Measurements from ENCODE around the gene RNASEH1. TPM values are rescaled to one million over a fixed set of nuclear protein-coding genes. Genes with fewer than 3 reads are reported as not detected.

Gene RNASEH1
- total and polyA plus RNA-seq, 2 of the 13 experiments (the other 11 are each of a cell fraction or from before 2014, with no cell fraction given) = 14.5 to 57.4 TPM

DNA sequence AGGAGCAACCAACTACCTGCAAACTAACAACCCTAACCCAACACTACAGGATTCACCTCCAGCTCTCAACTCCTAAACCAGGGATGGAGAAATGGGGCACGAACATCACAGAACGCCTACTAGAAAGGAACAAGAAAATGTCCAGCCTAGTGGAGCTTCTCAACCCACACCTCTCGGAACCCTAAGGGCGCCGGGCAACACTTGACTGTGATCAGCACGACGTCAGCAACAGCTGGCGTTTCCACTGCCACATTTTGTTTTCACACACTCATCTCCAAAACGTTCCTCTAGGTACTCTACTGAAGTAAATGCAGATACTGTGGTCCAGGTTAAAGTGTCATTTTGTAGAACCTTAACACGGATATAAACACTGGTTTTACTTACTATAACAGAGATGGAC is 4.2 kb downstream of the RNASEH1 start:
- no peak overlapping the region for H3K4me3 ChIP-seq (replicated peaks in 1 of 3; ENCODE audit: insufficient read depth in 1 of 3, low read depth in 2 of 3, low read length in 3 of 3)
- no peaks in the 10 kb centered on the region for H3K9me3 ChIP-seq (ENCODE audit: low read length)
- no peaks in the 10 kb centered on the region; a peak in 1 of 5 replicates for H3K27me3 ChIP-seq (ENCODE audit: control insufficient read depth in 1 of 2, insufficient read depth in 2 of 2, low read length in 2 of 2)
- no peak for FAIRE-seq
- TF ChIP-seq, protein P1, sequence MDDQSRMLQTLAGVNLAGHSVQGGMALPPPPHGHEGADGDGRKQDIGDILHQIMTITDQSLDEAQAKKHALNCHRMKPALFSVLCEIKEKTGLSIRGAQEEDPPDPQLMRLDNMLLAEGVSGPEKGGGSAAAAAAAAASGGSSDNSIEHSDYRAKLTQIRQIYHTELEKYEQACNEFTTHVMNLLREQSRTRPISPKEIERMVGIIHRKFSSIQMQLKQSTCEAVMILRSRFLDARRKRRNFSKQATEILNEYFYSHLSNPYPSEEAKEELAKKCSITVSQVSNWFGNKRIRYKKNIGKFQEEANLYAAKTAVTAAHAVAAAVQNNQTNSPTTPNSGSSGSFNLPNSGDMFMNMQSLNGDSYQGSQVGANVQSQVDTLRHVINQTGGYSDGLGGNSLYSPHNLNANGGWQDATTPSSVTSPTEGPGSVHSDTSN (CRISPR knock-in tag; IDR thresholded peaks at IDR 0.05; ENCODE audit: borderline replicate concordance) = no peak
- TF ChIP-seq RBM22 (optimal IDR thresholded peaks at IDR 0.05; ENCODE audit: low read length) = peak; percentile 52
- H4K20me1 ChIP-seq (ENCODE audit: insufficient read depth, low read length) = no peaks in the 10 kb centered on the region
- intact Hi-C loops (cut with micrococcal nuclease; ENCODE audit: unreplicated experiment) = no loop called here
- no peak for DNase-seq (ENCODE audit: low spot score)
- no peak for ATAC-seq
- H3K79me2 ChIP-seq (ENCODE audit: insufficient read depth, low read length) = peaks cover 34% of the 10 kb centered on the region
- H3K4me1 ChIP-seq (ENCODE audit: insufficient read depth, low read length) = peaks cover 15% of the 10 kb centered on the region
- whole genome bisulfite sequencing (ENCODE audit: low lambda C conversion rate) = 95% methylated on average over 10 of the region's 10 CpGs
- no peak overlapping the region for H3K4me2 ChIP-seq (ENCODE audit: low read depth, low read length)
- no peak overlapping the region for H2AFZ ChIP-seq (ENCODE audit: low read length)
- BruUV-seq (replicated peaks) = no TSS peak
- no peak overlapping the region for H3K27ac ChIP-seq (ENCODE audit: extremely low read length, insufficient read depth, low read length)
- in situ Hi-C loops (cut with HindIII; ENCODE audit: extremely low pct_ligation_motif_present, low pct_unique_long_range_greater_than_20kb) = no loop called here
- CTCF ChIA-PET (ENCODE audit: low intra/inter-chr PET ratio, low total read pairs) = no interaction called here
- POLR2A ChIA-PET = interaction anchor here (0.9 to 1.7 kb wide), 4 partner anchors 16 to 30 kb away, joined by 3 to 5 read pairs (median 3); no protein-coding TSS in a partner anchor
- peaks cover 36 to 68% of the 10 kb centered on the region in 2 experiments for H3K36me3 ChIP-seq (replicated peaks in 1 of 2; ENCODE audit: control insufficient read depth in 1 of 2, insufficient read depth in 2 of 2, low read length in 2 of 2)
- H3K9ac ChIP-seq (ENCODE audit: insufficient read depth, low read depth, low read length) = no peak overlapping the region

DNA sequence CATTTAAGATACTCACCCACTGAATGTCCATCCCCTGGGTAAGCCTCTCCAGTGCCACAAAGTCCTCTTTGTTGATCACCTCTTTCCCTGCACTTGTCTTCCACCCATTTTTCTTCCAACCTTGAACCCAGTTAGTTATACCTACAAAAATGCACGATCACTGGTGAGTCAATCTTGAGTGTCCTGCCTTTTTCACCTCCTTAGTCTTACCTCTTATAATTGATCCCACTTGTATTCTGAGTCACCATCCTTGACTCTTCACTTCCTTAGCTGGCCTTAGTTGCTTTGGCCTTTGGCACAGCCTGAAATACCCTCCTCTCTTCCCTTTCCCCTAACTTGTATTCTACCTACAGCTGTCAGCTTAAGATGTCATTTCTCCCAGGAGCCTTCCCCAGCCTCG is 10.2 kb downstream of the RNASEH1 start:
- TF ChIP-seq ZMYM3 (CRISPR knock-in tag; IDR thresholded peaks at IDR 0.05) (peak; percentile 76), ZNF446 (CRISPR knock-in tag; IDR thresholded peaks at IDR 0.05) (no peak)
- TF ChIP-seq, protein P2, sequence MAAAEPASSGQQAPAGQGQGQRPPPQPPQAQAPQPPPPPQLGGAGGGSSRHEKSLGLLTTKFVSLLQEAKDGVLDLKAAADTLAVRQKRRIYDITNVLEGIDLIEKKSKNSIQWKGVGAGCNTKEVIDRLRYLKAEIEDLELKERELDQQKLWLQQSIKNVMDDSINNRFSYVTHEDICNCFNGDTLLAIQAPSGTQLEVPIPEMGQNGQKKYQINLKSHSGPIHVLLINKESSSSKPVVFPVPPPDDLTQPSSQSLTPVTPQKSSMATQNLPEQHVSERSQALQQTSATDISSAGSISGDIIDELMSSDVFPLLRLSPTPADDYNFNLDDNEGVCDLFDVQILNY (CRISPR knock-in tag; conservative IDR thresholded peaks at IDR 0.05) = no peak
- intact Hi-C loops (cut with micrococcal nuclease; ENCODE audit: unreplicated experiment) (no loop called here), in situ Hi-C loops (cut with HindIII; ENCODE audit: extremely low pct_ligation_motif_present, low pct_unique_long_range_greater_than_20kb) (no loop called here)
- ATAC-seq (no peak), FAIRE-seq (no peak), DNase-seq (ENCODE audit: low spot score) (no peak)
- ChIA-PET POLR2A (interaction anchor here (0.7 kb wide), 1 partner anchor 11 kb away, joined by 3 read pairs; no protein-coding TSS in a partner anchor), CTCF (ENCODE audit: low intra/inter-chr PET ratio, low total read pairs) (no interaction called here)
- no peak overlapping the region for H3K27ac ChIP-seq (ENCODE audit: extremely low read length, insufficient read depth, low read length)
- no peaks in the 10 kb centered on the region for H3K27me3 ChIP-seq (ENCODE audit: control insufficient read depth in 1 of 2, insufficient read depth in 2 of 2, low read length in 2 of 2)
- peaks cover 53 to 90% of the 10 kb centered on the region in 2 experiments for H3K36me3 ChIP-seq (replicated peaks in 1 of 2; ENCODE audit: control insufficient read depth in 1 of 2, insufficient read depth in 2 of 2, low read length in 2 of 2)
- 95% methylated on average over 2 of the region's 2 CpGs for WGBS (ENCODE audit: low lambda C conversion rate)
- H2AFZ ChIP-seq (ENCODE audit: low read length) = no peak overlapping the region
- no peak overlapping the region for H3K9ac ChIP-seq (ENCODE audit: insufficient read depth, low read depth, low read length)
- H4K20me1 ChIP-seq (ENCODE audit: insufficient read depth, low read length) = no peaks in the 10 kb centered on the region
- no peak overlapping the region for H3K4me2 ChIP-seq (ENCODE audit: low read depth, low read length)
- H3K9me3 ChIP-seq (ENCODE audit: low read length) = no peaks in the 10 kb centered on the region
- BruUV-seq (replicated peaks) = no TSS peak
- peaks cover 2% of the 10 kb centered on the region for H3K79me2 ChIP-seq (ENCODE audit: insufficient read depth, low read length)
- H3K4me3 ChIP-seq (replicated peaks in 1 of 3; ENCODE audit: insufficient read depth in 1 of 3, low read depth in 2 of 3, low read length in 3 of 3) = no peak overlapping the region
- no peaks in the 10 kb centered on the region for H3K4me1 ChIP-seq (ENCODE audit: insufficient read depth, low read length)

Data from HepG2 (cell line).